ENCODE data around the gene MAP2.

The MAP2 gene

DNA sequence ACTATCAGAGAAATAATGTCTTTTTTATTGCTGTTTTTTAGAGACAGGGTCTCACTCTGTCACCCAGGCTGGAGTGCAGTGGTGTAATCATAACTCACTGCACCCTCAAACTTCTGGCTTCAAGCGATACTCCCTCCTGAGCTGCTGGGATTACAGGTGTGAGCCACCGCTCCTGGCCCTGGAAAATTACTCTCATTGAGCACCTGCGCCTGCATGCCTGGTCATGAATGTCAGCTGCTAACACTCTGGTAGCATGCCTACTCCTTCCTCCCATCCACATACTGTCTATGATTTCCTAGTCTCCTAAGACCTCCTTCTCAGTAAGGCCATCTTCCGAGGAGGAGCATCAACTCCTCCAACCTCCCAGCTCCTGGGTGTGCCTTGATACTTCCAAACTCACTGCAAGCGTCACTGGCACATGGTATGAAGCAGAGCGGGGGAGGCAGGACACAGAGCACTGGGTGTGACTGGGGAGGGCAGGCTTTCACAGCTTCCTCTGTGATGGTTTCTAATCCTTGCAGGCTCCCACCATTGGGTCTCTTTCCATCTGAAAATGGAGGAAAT, 1.6 kb upstream of the MAP2 start:
- no peak for DNase-seq (ENCODE audit: low read depth in 1 of 2, low spot score in 1 of 2)

DNA sequence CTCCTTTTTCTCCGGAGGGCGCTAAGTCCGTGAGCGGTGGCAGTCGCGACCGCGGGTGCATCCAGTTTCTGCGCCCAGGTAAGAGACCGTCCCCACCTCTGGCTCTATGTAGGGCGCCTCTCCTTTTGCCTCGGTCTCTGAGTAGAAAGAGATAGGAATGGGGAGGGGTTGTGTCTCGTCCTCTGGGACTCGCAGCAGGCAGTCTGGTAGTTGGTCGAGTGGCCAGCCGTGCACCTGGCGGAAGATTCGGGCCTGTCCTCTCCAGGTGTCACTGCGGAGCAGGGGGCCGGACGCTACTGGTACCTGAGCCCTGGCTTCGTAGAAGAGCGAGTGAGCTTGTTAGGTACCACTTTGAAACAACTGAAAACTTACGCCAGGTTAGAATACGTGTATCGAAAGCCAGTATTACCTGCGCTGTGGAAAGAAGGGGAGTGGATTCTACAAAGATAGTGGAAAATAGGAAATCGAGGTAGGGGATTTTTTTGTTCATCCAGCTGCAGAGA, 403 bp downstream of the MAP2 start:
- no peak for DNase-seq (ENCODE audit: low read depth in 1 of 2, low spot score in 1 of 2)

DNA sequence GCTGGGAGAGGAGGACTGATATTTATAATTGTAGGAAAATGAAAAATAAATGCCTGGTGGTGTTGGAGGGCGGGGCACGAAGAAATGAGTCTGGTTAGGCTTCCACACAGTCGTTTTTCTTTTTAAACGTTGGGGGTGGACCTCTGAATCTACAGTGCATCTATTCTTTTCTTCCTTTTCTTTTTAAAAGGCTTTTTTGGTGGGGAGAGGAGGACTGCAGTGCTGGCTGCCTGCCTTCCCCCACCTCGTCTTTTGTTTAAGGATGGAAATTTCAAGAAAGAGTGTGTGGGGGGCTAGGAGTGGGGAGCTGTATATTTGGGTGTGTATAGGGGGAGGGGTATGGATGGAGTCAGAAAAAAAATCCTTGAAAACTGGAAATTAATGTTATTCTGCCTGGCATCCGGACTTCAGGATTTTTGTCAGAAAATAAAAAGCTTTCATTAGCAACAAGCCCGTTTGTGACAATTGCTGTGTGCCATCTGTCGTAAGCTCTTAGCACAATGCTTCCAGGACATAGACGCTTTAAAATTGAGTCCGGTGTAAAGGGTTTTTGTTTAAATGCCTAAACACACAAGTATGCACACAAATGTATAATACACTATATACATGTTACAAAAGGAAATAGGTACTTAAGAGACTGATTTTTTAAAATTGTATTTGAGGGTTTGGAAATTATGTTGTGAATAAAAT, 1.1 kb downstream of the MAP2 start:
- no peak for DNase-seq (ENCODE audit: low read depth in 1 of 2, low spot score in 1 of 2)

DNA sequence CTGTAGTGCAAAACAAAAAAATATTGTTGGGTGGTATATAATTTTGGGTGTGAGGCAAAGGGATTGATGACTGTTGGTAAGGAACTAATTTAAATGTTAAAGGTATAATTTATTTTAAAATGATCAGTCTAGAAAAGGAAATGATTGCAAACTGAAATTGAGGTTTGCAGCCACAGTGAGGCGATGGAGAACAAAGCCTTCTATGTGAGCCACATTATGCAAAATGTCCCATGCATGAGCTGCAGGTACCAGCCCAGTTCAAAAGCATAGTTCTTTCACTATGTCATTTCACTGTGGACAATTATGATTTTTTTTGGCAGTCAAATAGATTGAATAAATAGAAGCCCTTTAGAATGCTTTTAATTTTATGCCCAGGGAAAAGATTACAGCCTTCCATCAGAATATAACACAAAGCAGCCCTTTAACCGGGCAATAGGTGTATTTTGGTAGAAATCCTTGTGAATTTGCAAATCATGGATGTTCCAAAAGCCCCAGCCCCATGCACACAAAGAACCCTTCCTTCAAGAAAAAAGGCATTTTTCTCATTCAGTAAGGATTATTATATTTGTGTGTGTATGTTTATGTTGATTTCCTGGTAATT, 1.7 kb downstream of the MAP2 start:
- DNase-seq (ENCODE audit: low read depth in 1 of 2, low spot score in 1 of 2), result no peak

DNA sequence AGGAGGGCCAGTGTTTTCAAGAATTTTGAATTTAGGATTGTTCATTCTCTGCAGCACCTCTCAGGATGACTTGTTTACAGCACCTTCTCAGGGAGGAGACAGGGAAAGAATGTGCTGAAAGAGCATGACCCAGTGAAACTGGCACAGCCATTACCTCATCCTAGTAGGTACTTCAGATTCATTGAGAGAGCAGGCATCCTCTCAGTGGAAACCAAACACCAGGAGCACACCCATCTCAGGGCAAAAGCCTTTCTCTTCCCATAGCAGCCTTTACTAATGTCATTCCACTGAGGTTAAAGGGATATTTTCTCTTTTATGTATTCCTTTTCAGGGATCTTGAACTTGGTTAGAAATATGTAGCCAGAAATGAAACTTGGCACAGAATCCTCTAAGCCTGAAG, 2.6 kb downstream of the MAP2 start:
- DNase-seq (ENCODE audit: low read depth in 1 of 2, low spot score in 1 of 2), result no peak

DNA sequence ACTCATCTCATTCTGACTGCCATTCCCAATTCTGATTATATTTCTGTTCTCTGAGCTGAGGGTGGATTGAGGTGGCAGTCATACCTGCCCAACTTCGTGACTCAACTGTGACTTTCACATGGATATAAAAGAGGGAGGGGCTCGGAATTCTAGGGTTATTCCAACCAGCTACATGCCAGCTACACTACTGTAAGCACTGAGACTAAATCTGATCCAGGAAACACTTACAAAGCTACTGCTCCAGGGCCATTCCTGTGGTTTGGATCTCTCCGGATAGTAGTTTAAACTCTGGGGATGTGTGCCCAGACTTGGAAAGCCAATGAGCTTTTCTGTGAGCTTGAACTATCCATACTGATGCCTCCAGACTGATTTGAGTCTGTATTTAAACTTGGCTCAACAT, 7.9 kb downstream of the MAP2 start:
- DNase-seq (ENCODE audit: low read depth in 1 of 2, low spot score in 1 of 2), result no peak

DNA sequence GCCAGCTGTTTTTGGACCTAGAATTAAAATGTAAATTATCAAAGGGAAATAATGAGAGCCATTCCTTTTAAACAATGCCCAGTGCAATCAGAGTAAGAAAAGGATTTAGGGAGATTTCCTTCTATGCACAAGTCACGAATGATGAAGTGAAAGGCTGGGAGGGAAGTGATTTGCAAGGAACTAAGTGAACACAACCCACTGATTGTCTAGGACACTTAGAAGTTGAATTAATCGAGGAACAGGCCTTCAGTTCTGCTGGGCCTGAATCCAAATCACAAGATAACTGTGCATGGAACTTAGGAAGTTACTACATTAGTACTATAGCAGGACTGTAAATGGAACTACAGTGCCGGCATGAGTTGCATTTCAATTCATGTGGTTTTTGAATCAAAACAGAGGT, 17.7 kb downstream of the MAP2 start:
- DNase-seq (ENCODE audit: low read depth in 1 of 2, low spot score in 1 of 2), result no peak

DNA sequence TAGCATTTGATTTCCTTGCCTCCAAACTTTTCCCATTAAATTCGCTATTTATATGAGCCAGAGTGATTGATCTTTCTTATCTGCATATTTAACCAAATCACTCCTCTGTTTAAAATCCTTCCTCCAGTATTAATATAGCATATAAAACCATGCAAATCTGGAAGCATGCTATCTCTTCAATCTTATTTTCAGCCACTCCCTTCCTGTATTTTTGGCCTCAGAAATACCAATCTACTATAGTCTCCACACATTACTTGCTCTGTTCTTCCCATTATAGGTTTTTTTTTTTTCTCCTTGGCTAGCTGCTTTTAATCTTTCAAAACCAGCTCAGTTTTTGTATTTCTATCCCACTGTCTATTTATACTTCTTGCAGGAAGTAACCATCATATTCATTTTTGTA, 19.1 kb downstream of the MAP2 start:
- DNase-seq (ENCODE audit: low read depth in 1 of 2, low spot score in 1 of 2), result no peak

DNA sequence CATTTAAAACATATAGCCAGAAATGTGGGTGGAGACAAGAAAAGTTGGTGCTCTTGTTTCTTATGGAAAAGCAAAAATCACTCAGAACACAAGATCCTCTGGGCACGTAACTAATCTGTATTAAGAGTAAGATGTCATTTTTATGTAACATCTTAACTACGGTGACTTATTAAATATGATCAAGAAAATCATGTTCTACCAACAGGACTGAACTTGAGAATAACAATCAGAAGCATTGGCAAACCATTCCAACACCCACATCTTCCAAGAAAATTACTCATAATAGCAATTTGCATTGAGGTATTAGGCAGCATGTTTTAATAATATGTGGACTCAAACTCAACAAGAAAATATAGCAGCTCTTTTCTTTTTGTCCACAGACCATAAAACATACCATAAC, 21.6 kb downstream of the MAP2 start:
- DNase-seq (ENCODE audit: low read depth in 1 of 2, low spot score in 1 of 2), result no peak

DNA sequence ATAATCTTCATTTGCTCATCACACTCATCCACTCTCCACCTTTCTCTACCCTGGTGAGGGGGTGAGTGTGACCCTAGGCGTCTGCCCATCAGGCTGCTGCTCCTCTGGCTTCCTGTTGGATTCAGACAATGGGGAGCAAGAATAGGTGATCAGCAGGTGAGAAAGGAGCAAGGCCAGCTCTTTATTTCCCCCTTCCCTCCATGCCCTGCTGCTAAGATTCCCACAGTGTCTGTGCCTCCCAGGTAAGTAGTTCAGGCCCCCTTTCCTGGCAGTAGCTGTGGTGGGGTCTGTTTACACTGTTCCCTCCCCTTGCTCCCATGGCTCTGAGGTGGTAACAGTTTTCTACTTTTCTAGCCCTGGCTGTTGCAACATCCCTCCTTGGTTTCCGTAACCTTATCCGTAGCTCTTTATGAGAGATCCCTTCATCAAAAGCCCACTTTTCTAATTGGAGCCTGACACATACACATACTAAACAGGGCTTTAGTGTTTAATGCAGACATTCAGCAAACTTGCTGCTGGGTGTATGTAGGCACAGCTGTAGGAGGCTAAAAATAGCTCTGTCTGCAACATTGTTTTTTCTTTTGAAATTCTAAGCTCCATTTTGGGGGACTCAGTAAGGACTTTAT, 27.5 kb downstream of the MAP2 start:
- no peak for DNase-seq (ENCODE audit: low read depth in 1 of 2, low spot score in 1 of 2)

DNA sequence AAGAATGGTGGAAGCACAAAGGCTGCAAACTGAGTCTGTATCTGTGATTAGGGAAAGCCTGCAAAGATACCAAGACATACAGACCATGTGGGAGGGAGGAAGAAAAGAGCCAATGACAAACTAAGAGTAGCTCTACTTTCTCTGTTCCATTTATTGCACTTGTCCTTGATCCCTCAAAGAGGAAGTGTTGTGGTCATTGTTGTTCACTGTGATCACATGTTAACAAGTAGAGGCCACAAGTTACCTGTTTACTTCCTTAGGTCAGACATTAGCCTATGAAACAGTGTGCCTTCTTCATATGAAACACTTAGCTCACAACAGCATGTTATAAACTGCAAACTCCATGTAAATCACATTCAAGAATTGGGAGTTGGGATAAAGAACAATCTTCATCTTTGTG, 32.6 kb downstream of the MAP2 start:
- no peak for DNase-seq (ENCODE audit: low read depth in 1 of 2, low spot score in 1 of 2)

DNA sequence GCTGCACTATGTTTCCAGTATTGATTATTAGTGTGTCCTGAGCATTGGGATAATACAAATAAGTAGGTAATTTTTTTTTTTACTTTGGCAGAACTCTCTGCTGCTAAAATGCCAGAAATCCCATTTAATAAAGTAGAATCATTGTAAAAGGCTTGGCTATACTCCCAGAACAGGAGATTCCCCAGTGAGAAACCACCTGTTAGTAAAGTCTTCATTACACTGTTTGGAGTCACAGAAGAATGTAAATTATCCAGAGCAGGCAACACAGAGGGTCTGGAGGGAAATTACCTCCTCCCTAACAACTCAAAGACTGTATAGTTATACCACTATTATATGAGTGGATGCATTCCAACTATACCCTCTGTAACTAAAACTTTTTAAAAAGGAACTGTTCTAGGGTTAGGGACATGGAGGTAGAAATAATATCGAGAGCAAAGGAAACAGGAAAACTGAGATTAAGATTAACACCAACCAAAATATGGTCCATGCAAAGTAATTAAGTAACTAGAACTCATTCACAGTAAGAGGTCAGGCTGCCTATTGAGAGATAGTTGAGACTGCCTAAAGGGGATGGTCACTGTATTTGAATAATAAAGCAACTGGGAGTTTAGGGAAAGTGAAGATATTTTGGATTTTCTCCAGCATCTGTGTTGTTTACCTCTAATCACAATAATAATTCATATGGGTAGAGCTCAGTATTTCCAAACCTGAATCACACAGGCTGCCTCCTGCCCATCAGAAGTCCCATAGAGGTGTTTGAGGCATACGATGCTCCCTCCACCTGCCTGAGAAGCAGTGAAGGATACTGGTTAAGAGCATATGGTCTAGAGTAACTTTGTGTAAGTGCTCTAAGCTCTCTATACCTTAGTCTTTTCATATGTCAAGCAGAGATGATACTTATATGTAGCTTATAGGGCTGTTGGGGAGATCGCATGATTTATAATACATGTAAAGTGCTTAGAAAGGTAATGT, 34.4 kb downstream of the MAP2 start:
- DNase-seq (ENCODE audit: low read depth in 1 of 2, low spot score in 1 of 2), result no peak

DNA sequence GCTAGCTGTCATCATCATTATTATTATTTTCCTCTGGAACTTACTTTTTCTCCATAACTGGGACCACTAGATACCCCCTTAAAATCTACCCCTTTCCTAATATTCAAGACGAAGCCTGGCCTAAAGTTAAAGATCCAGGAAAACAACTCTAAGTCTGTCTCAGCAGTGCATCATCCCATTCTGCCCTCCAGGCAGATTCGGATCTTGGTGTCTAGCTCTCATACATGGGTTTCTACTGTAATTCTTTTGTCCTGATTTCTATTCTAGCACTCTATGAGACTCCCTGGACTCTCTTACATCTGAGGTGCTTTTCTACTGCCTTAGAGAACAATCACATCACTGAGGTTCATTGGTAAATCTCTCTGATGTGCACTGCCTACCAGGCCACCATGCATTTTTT, 35.5 kb downstream of the MAP2 start:
- no peak for DNase-seq (ENCODE audit: low read depth in 1 of 2, low spot score in 1 of 2)

DNA sequence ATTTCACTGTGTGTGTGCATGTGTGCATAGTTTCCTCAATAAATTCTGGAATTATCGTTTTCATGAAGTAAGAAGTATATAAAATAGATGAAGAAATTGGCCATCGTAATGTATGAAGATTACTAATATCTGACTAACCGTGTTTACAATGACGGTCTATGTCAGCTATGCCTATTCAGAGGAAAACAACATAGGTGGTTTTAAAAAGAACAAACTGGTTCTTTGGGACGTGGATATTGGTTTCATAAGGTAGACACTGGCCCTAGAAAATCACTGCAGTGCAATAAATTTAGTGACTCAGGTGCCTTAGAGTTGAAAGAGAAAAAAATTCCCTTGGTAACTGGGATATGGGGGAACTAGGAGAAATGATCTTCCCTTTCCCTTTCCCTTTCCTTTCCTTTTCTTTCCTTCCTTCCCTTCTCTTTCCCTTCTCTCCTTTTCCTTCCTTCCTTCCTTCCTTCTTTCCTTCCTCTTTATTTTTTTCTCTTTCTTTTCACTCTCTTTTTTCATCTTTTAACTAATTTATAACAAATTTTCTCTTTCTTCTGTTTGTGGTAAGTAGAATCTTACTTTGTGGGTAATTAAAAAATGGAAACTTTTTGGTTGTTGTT, 36.4 kb downstream of the MAP2 start:
- no peak for DNase-seq (ENCODE audit: low read depth in 1 of 2, low spot score in 1 of 2)

DNA sequence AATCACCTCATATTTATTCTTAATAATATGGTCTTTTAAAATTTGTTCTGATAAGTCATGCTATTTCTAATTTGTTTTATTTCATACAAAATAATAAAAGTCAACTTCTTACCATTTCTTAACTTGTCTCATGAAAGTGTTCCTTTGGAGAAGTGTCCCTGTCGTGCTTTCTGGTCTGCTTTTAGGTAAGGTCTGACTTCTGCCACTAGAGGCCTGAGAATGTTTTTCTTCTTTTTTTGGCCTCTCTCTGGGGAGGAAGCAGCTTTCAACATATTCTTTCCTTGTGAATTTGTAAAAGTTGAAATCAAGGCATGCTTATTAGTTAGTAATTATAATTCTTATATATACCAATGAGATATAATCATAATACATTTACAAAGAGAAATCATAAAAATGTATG, 39.4 kb downstream of the MAP2 start:
- no peak for DNase-seq (ENCODE audit: low read depth in 1 of 2, low spot score in 1 of 2)

DNA sequence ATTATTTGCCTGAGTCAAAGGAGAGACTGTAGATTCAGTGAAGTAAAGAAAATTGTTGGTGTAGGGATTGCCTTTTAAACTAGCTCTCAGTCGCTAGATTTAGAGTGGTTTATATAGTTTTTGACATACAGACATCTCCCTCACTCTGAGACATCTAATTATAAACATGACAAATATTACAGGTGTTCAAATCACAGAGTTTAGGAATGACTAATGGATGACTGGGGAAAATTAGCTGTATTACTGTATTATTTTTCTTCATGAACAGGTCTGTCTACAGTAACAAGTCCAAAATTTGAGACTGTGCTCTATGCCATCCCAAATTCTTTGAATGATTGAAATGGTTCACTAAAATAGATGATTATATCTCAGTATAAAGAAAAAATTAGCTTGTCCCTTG, 40.0 kb downstream of the MAP2 start:
- DNase-seq (ENCODE audit: low read depth in 1 of 2, low spot score in 1 of 2), result no peak

DNA sequence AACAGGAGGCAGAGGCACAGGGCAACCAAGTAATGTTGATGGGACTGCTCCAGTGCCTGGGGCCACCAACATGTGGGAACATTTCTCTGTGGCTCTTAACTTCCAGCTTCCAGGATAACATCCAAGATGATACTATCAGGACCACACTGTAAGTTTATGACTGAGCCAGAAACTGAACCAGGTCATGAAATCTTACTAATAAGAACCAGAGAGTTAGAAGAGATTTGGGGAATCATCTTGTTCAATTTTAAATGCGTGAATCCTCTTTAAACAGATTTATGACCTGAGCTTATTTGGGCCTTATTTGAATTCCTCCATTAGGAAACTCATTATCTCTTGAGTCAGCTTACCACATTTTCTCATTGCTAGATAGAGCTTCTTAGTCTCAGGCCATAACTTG, 45.0 kb downstream of the MAP2 start:
- DNase-seq (ENCODE audit: low read depth in 1 of 2, low spot score in 1 of 2), result no peak

DNA sequence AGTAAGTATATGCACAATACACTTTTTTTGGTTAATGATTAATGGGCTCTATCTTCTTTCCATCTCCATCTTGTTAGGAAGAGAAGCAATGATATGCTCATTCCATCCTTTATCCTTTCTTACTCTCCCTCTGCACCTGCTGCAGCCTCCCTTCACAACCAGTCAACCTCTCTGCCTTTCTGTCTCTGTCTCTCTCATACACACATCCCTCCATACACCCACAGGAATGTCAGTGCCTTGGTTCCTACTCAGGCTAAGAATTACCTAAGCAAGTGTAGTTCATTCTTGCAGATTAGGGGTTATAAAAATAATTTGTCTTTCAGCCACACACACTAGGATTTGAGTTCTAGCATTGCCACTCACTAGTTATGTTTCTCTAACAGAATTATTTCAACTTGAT, 45.6 kb downstream of the MAP2 start:
- DNase-seq (ENCODE audit: low read depth in 1 of 2, low spot score in 1 of 2), result no peak

DNA sequence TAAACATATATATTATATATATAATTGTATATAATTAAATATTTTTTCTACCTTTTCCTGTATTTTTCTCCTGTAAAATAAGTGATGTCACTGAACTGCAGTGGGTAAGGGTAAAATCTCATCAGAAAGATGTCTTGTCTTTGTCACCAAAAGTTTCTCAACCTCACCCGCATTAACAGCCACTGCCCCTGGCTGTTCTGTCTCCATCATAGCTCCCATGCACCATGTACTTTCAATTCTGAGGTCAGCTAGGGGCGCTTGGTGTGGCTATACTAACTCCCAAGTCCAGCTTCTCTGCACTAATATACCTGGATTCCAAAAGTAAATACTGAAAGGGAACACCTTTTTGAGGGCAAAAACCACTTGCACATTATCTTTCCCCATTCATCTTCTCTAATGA, 46.6 kb downstream of the MAP2 start:
- no peak for DNase-seq (ENCODE audit: low read depth in 1 of 2, low spot score in 1 of 2)

DNA sequence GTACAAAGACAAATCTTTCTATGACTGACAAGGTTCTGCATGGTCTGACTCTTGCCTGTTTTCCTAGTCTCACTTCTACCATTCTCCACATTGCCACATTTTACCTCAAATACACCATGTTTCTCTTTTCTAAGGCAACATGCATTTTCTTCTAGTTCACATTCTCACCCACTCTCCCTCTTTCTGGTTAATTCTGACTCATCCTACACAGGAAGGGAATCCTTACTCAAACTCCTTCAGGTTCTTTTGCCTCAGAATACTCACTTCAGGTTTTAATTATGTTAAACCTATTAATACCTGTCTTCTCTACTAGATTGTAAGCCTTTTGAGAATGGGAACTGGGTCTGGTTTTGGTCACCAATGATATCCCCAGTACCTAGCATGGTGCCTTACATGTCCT, 47.2 kb downstream of the MAP2 start:
- DNase-seq (ENCODE audit: low read depth in 1 of 2, low spot score in 1 of 2), result no peak

Measured in activated CD4-positive, alpha-beta T cell treated with anti-CD3 and anti-CD28 coated beads, Interleukin-2, amount 50 U/mL, for 24 hours (primary cell).